Fibroblast of lung (primary cell): ENCODE results near the gene SUN5. TPM values are rescaled to one million over a fixed set of nuclear protein-coding genes. Genes with fewer than 3 reads are reported as not detected.
"Not testable (repeated sequence)": the region's sequence is repeated elsewhere in the genome, so short reads cannot be mapped to it uniquely, and the experiment has no call there.

Experiments
- DNase-seq, 2 donors: peaks; one replicate each; pipeline versions ENCODE4 v3.0.0 to v3.0.0-alpha.2; 2010; ENCODE audit warnings: low read depth in 2 of 2
- H2AFZ ChIP-seq: 2 replicates; pipeline ENCODE4 v1.5.1; 2012; ENCODE audit warnings: low read length, control low read depth, inconsistent platforms
- H3K27ac ChIP-seq: 2 replicates; pipeline ENCODE4 v1.5.1; 2011; ENCODE audit warnings: low read length, control low read depth; ENCODE audit not compliant: insufficient read depth
- H3K27me3 ChIP-seq: 2 replicates; pipeline ENCODE4 v1.5.1; 2011; ENCODE audit warnings: mild to moderate bottlenecking, low read length; ENCODE audit not compliant: control insufficient read depth, insufficient read depth
- H3K36me3 ChIP-seq: 2 replicates; pipeline ENCODE4 v1.5.1; 2011; ENCODE audit warnings: low read length; ENCODE audit not compliant: control insufficient read depth, insufficient read depth
- H3K4me1 ChIP-seq: 2 replicates; pipeline ENCODE4 v1.5.1; 2011; ENCODE audit warnings: low read length; ENCODE audit not compliant: control insufficient read depth, insufficient read depth; ENCODE audit errors: extremely low read depth
- H3K4me2 ChIP-seq: 2 replicates; pipeline ENCODE4 v1.5.1; 2011; ENCODE audit warnings: low read length, control low read depth; ENCODE audit not compliant: insufficient read depth; ENCODE audit errors: extremely low read depth
- H3K4me3 ChIP-seq, 4 experiments: fragments of 200-600 bp in 1 of 4; sonication (generic) in 1 of 4; replicated peaks in 1 of 4; 2 replicates each; pipeline ENCODE4 v1.5.1; 2011 to 2016; ENCODE audit warnings: low read length in 4 of 4, low read depth in 3 of 4, mild to moderate bottlenecking in 3 of 4, control low read depth in 2 of 4, inconsistent platforms in 1 of 4, mixed read lengths in 1 of 4; ENCODE audit not compliant: insufficient read depth in 1 of 4; ENCODE audit errors: control extremely low read depth in 1 of 4
- H3K79me2 ChIP-seq: 2 replicates; pipeline ENCODE4 v1.5.1; 2012; ENCODE audit warnings: mild to moderate bottlenecking, low read length, inconsistent platforms; ENCODE audit not compliant: control insufficient read depth, insufficient read depth
- H3K9ac ChIP-seq: 2 replicates; pipeline ENCODE4 v1.5.1; 2011; ENCODE audit warnings: mild to moderate bottlenecking, low read length, control low read depth; ENCODE audit not compliant: insufficient read depth
- H3K9me3 ChIP-seq: 2 replicates; pipeline ENCODE4 v1.5.1; 2012; ENCODE audit warnings: low read depth, low read length; ENCODE audit not compliant: control insufficient read depth, insufficient read depth
- H4K20me1 ChIP-seq: 2 replicates; pipeline ENCODE4 v1.5.1; 2011; ENCODE audit warnings: low read length; ENCODE audit not compliant: control insufficient read depth, insufficient read depth; ENCODE audit errors: extremely low read depth
- CTCF ChIP-seq, 2 donors: IDR thresholded peaks in 1 of 2; conservative IDR thresholded peaks in 1 of 2; 1 replicate in 1 of 2; 2 replicates in 1 of 2; pipeline ENCODE4 v1.5.1; 2011 to 2012; ENCODE audit warnings: low read length in 2 of 2, control low read depth in 1 of 2, inconsistent platforms in 1 of 2, low read depth in 1 of 2, mild to moderate bottlenecking in 1 of 2
- EZH2 ChIP-seq: IDR thresholded peaks from 2 replicates; pipeline ENCODE4 v1.5.1; 2012; ENCODE audit warnings: low read length, control low read depth, mild to moderate bottlenecking; ENCODE audit errors: missing control alignments
- polyA plus RNA-seq, 2 donors: library from polyadenylated mRNA; depleted of rRNA in 1 of 2; stranded (reverse) in 1 of 2; unstranded in 1 of 2; fragments of >200 nt; gene quantifications; 2 replicates each; pipeline ENCODE4 v1.2.1, GENCODE V29; 2011 to 2012; ENCODE audit warnings: missing spikeins in 1 of 2
- total RNA-seq: library from RNA; depleted of rRNA; stranded (reverse); fragments of >200 nt; gene quantifications from 2 replicates; pipeline ENCODE4 v1.2.1, GENCODE V29; 2014

SUN5 gene
- total and polyA plus RNA-seq, 2 donors (not counting 1 experiment from before 2014, with no cell fraction given), result not detected

GRCh38 chr20:33046412-33046811, 42.2 kb upstream of the SUN5 start:
- H3K4me2 ChIP-seq, result no peak overlapping the region
- H3K4me1 ChIP-seq, result no peaks in the 10 kb centered on the region
- no peak for DNase-seq
- no peaks in the 10 kb centered on the region for H3K27me3 ChIP-seq
- no peaks in the 10 kb centered on the region for H3K36me3 ChIP-seq
- H3K9me3 ChIP-seq, result no peaks in the 10 kb centered on the region
- TF ChIP-seq EZH2, result no peak
- TF ChIP-seq CTCF (conservative IDR thresholded peaks at IDR 0.05 in 1 of 2, IDR thresholded peaks at IDR 0.05 in 1 of 2; ENCODE audit: low read depth in 1 of 2, low read length in 2 of 2), result no peak
- no peak overlapping the region for H2AFZ ChIP-seq
- no peak overlapping the region for H3K9ac ChIP-seq
- no peak overlapping the region for H3K4me3 ChIP-seq
- H4K20me1 ChIP-seq, result no peaks in the 10 kb centered on the region
- no peak overlapping the region for H3K27ac ChIP-seq
- H3K79me2 ChIP-seq, result no peaks in the 10 kb centered on the region

- not testable (repeated sequence) for H3K4me2 ChIP-seq, H3K9ac ChIP-seq, H2AFZ ChIP-seq, H3K9me3 ChIP-seq, H3K4me1 ChIP-seq, H3K36me3 ChIP-seq, H4K20me1 ChIP-seq, H3K27ac ChIP-seq, H3K4me3 ChIP-seq, DNase-seq, H3K27me3 ChIP-seq, H3K79me2 ChIP-seq
Measured at GRCh38 chr20:33045129-33045721, 41.0 kb upstream of the SUN5 start.

- no peaks in the 10 kb centered on the region for H3K4me1 ChIP-seq
- TF ChIP-seq CTCF (conservative IDR thresholded peaks at IDR 0.05 in 1 of 2, IDR thresholded peaks at IDR 0.05 in 1 of 2; ENCODE audit: low read depth in 1 of 2, low read length in 2 of 2) (no peak), EZH2 (no peak)
- H3K9ac ChIP-seq, result no peak overlapping the region
- no peaks in the 10 kb centered on the region for H4K20me1 ChIP-seq
- no peaks in the 10 kb centered on the region for H3K9me3 ChIP-seq
- no peak overlapping the region for H3K4me3 ChIP-seq
- H3K27ac ChIP-seq, result no peak overlapping the region
- no peaks in the 10 kb centered on the region for H3K79me2 ChIP-seq
- no peaks in the 10 kb centered on the region for H3K27me3 ChIP-seq
- DNase-seq, result no peak
- H3K4me2 ChIP-seq, result no peak overlapping the region
- no peaks in the 10 kb centered on the region for H3K36me3 ChIP-seq
- no peak overlapping the region for H2AFZ ChIP-seq
Measured at GRCh38 chr20:33043731-33044181, 39.5 kb upstream of the SUN5 start.
